Stomach (tissue), 4 donors: ENCODE measurements around the gene EXOC4.

ENCODE experiments used
- CTCF ChIP-seq, 7 experiments: fragments of 450-650 bp in 4 of 7; fragments of 200-600 bp in 3 of 7; sonication (generic) in 3 of 7; IDR thresholded peaks; one replicate each; pipeline ENCODE4 v1.5.1; 2016 to 2019; ENCODE audit warnings: antibody characterized with exemption in 7 of 7, control low read depth in 2 of 7, mild to moderate bottlenecking in 1 of 7
- EP300 ChIP-seq: sonication (generic); formaldehyde crosslinking; IDR thresholded peaks from one replicate; pipeline ENCODE4 v1.6.1; 2017; ENCODE audit warnings: antibody characterized with exemption

GRCh38 chr7:133746305-133746704 lies 493.4 kb downstream of the EXOC4 start:
- TF ChIP-seq CTCF (IDR thresholded peaks at IDR 0.05) = no peak
- TF ChIP-seq EP300 = no peak
